CD4-positive, alpha-beta T cell treated with Interleukin-4 for 1 hour (primary cell): ENCODE measurements around the gene TFAP2A.
A peak's percentile ranks its signal among the peaks of the same experiment; 100 is the strongest.

Experiments used
- DNase-seq, 2 donors: peaks; one replicate each; pipeline ENCODE4 v3.0.0-alpha.2; 2020 to 2022

TFAP2A gene

DNA sequence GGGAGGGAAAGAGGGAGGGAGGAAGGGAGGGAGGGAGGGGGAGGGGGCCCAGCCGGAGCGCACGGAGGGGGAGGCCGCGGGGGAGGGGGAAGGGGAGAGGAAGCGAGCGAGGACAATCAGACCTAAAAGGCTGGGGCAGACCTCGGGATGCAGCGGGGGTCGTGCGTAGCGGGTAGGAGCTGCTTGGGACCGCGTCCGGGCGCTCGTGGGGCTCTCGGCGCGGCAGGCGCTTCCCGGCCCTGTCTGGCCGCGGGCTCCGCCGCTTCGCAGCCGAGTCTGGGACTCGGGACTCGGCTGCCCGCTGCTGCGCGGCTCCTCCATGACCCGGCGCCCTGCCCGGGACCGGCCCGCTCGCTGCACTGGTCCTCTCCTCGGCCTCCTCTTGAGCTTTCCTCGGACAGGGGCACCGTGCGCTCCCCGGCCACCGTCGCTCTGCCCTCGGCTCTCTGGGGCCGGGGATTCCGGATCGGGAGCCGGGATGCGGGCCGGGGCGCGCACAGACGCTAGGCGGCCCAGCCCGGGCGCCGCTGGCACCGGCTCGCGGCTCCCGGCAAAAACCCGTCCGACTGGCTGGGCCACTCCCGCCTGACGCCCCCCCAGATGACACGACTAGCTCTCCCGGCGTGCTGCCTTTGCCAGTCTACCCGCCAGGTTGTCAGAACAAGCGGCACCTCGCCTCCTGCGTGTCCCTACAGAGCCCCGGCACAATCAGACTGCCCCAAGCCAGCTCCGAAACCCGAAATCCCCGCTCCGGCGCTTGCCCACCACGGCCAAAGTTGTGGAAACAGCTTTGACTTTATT, 2.2 kb downstream of the TFAP2A start:
- no peak for DNase-seq

DNA sequence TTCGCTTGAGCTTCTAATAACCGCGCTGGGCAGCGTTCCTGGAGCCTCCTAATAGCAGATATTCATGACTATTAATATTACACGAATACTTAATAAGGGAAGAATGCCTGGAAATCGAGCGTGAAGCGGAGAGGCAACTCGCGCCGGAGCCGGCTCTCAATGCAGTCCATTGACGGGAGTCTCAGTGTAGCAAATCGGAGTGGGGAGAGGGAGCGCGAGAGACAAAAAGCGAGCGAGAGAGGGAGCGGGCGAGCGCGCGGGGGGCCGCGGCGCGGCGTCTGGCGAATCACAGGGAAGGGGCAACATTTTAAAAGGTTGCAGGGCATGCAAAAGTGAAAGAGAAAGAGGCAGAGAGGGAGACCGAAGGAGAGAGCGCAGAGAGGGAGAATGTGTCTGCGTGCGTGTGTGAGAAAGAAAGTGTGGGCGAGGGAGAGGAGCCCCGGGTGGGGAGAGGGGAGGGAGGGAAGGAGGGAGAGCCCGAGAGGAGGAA, 2.9 kb downstream of the TFAP2A start:
- peak in 1 of 2 donors; percentile 58 for DNase-seq

DNA sequence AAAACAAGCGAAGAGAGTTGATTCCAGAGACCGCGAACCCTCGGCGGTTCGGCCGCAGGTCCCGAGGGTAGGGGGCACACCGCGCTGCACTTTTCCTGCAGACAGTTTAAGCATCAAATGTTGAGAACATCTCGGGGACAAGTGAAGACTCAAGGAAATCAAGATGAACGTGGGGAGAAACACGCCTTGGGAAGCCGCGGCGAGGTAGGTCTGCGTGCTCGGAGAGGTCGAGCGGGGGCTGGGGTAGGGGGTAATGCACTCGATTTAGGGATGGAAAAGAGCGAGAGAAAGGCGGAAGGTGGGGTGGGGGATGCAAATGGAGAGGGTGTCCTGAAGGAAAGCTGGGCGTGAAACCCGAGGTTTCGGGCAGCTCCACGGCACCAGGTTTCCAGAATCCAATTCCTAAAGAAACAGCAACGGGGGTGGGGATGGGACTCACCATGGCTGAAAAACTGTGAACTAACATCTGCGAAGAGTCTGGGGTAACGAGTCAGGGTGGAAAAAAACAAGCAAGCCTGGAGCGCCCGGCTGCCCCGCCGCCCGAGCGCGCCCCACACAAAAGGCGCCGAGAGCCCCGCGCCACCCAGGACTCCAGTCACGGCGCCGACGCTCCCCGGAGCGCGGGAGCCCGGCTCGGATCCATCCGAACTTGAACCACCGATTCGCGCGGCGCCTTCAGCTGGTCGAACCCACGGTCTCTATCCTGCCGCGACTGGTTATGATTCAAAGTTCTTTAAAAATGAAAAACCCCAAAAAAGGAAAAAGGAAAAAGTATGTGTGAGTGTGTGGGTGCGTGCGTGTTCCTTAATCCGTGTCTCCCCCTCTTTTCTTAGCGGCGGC, 3.5 kb downstream of the TFAP2A start:
- no peak for DNase-seq

DNA sequence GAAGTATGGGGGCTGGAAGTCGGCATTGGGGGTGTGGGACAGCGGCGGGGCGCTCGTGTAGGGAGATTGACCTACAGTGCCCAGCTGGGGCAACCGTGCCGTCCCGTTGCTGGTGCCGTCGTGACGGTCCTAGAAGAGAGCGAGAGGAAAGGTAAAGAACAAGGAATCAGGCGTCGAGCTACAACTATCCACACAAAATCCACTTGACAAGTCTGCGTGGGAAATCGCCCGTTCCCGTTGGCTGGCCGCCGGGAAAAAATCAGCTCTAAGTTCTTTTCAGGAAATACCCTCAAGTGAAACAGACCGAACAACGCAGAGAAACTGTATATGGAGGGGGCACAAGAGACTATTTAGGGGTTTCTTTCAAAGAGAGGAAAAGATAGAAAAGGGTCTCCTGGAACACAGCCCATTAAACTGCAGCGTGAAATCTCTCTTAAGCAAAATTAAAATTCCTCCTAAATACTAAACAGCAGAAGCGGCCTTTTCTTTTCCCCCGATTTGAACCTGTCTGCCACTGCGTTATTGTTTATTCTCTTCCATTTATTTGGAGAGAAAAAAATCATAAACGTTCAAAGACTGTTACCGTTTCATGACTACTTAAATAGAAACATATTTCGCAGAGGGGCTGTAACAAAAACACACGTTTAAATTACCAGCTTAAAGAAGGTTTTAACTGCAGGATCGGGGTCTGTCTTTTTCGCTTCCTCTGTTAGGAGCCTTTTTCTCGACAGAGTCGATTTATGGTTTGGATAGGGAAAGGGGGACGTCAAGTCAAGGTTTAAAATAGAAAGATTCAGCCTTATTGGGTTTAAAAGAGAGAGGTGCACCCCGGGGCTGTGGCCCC, 4.4 kb downstream of the TFAP2A start:
- no peak for DNase-seq

DNA sequence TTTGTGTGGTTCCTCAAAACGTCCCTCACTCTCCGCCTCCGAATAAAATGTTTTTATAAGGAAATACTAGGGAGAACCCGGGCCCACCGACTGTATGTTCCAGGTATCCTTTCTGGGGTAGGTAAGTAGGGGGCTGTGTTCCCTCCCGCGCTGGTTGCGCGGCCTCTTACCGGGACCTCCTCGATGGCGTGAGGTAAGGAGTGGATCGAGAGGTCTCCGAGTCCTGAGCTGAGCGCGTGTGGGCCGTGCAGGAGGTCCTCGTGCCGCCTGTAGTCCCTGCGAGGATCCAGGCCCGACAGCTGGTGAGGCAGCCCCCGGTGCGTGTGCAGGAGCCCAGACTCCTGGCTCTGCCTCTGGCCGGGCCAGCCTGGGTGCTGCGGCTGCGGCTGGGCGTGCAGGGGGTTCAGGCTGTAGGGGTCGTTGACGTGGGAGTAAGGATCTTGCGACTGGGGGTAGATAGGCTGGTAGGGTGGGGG, 5.1 kb downstream of the TFAP2A start:
- DNase-seq: no peak

DNA sequence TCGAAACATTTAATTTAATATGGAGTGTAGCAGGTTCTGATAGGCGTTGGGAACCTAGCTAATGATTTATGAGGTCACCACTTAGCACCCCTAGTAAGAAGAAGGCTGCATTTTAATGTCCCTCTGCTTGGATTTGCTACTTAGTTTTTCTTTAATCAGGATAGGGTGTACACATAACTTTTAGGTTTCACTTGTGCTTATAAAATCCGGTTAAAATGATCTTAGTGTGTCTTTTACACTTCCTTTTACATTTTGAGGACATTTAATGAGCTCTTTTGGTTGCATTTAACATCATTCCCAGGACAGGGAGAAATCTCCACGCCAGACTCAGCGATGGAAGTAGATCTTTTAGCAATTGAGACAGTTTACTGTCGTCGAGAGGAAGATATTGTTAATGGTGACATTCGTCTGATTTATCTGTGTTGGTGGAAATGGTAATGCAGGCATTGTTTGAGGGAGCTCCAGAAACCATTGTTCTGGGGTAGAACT, 5.6 kb downstream of the TFAP2A start:
- DNase-seq: no peak

DNA sequence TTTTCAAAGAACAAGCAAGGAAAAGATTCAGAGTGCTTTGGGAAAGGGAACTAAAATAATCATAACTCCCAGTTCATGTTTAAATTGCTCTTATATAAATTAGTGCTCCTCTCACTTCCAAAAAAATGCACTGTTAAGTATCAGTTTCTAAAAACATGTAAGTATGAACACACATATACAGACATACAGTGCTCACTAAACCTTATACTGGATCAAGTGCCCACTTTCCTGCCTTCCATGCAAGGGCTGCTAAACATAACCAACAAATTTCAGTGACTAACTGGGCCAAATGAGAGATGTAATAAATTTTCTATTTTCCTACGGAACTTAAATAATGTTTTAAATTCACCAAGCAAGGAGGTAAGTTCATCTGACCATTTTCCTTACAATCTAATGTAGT, 6.4 kb downstream of the TFAP2A start:
- DNase-seq: no peak

DNA sequence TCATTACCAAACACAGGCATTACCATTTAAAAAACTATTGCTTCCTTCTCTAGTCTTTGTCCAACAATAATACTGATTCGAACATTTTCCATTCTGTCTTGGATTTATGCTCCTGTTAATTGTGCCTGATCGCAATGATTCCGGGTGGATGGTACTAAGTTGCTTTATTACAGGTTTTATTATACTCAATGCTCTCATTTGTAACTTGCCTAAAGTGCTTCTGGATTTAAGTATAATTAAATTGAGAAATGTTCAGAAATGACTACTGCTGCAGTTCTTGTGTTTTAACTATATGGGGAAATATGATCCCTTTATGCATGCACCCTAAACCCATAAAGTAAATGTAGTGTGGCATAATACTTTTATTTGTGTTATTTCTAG, 7.2 kb downstream of the TFAP2A start:
- DNase-seq: no peak

DNA sequence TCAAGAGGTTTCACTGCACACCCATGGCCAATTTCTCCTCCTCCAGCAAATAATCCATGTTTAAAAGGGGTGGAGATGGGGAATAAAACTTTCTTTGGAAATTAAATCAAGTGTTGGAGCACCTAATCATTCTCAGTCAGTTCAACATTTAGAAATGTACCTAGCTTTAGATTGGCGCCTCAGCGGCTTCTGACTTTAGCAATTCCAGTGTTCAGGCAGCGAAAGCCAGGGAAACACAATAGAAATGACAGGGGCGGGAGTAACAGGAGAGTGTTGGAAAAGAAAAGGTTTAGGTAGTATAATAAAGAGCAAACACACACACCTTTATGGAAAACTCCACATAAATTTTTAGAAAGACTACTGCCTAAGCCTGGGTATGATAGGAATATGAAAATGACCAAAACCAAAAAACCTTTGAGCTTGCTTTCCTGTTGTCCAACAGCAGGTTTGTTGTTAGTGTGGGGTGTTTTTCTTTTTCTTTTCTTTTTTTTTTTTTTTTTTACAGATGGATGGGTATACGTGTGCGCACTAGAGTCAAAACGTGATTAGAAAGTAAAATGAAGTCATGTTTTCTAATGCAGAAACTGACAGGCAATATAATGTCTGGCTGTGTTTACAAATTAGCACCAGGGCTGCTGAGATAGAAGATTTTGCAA, 7.7 kb downstream of the TFAP2A start:
- DNase-seq: no peak

DNA sequence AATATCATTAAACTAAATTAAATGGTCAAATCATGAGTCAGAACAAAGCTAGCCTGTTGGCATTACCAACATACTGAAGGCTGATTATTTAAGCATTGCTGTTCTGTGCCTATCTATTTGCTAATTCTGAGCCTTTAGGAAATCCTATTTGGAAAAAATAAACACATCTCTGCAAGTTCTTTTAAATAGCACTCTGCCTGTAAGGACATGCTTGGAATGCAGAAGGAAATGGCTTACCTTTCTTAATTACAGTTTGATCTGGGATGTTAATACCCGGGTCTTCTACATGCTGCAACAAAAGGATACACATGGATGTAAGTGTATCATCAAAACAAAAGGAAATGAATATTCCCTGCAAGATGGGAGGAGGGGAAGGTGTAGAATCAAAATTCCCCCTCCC, 8.3 kb downstream of the TFAP2A start:
- no peak for DNase-seq

DNA sequence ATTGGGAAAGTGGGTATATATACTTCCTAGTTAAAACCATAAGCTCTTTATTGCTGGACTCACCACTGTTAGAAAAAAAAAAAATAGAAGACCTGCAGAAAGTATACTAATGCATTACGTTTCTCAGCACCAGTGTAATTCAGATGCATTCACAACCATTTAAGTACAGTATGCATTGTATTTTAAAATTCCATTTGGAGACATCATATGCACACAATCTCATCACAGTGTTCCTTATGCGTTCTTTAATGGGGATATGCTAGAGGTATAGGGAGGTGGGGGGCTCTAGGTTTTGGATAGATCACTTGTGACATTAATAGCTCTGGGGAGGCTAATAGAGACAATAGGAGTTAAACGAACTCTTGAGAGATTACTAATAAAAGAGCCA, 9.4 kb downstream of the TFAP2A start:
- no peak for DNase-seq

DNA sequence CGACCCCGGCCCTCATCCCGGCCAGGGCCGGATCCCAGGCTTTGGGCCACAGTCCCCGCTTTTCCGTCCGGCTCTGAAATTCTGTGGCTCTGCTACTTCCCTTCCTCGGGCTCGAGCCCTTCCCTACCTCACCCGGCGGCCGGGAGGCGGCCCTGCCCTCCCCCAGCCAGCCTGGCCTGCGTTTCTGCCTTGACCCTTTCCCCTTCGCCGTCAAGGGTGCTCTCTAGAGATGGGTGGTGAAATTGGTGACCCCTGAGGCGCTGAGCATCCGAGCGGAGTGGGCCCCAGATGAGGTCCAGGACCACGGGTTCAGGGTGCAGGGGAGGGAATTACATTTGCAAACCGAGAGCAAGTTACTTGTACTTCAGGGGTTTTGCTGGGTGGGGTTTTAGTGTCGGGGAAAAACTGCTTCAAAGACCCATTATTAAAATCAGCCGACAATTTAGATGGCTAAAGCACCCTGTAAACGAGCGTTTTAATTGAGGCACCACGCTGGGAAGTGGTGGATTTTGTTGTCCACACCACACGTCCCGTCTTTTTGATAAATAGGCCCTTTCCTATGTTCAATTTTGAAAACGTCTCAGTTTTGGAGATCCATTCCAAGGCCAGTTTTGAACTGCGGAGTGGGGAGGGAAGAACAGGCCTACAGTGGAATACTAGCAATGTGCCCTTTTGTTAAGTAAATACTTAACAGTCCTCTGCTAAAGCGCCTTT, 9.9 kb downstream of the TFAP2A start:
- DNase-seq: no peak

DNA sequence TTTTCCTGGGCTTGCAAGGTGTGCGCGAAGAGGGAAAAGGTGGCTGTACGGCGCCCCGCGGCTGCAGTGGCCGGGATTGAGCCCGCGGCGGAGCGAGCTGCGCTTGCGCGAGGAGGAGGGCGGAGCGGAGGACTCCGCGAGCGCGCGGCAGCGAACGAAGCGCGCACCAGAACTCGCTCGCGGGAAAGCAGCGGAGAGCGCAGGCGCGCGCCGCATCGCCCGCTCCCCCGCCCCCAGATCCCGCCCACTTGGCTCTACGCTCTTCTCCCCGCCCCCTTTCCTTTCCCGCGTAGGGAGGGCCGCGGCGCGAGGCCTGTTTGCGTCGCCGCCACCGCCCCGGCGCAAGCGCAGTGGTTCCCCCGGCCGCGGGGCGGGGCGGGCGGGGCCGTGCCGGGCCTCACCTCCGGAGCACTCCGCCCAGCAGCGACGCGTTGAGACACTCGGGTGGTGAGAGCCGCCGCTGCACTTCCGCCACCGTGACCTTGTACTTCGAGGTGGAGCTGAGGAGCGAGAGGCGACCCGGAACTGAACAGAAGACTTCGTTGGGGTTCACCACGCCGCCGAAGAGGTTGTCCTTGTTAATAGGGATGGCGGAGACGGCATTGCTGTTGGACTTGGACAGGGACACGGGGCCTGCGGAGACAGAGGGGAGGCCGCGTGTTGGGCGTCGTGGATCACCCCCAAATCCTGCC, 10.6 kb downstream of the TFAP2A start:
- peak; percentile 87 for DNase-seq

DNA sequence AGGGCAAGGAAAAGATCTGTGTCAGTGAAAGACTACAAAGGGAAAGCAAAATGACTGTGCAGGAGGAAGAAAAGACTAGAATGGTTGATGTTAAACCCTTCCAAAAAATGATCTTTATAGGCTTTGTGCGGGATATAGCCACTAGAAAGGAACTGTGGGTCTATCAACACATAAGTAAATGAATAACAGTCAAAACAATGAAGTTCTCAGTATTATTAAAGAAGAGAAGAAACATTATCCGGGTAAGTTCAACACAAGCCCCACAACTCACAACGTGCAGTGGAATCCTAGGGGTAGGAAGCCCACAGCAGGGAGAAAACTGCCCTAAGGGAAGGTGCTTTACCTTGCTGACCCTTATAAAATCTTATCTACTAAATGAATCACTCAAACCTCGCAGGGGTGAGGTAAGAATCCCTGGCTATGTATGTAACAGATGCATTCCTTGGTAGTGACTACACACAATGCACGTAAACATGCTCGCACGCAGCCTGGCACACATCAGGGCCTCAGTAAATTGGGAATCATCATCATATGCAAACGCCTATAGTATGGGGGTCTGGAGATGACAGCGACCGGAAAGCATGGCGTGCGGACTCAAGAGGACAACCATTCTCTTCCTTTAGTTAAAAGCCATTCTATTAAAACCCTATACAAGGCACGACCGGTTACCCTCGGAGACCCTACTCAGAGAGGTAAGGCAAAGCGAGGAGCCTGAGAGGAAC, 11.3 kb downstream of the TFAP2A start:
- DNase-seq: no peak

DNA sequence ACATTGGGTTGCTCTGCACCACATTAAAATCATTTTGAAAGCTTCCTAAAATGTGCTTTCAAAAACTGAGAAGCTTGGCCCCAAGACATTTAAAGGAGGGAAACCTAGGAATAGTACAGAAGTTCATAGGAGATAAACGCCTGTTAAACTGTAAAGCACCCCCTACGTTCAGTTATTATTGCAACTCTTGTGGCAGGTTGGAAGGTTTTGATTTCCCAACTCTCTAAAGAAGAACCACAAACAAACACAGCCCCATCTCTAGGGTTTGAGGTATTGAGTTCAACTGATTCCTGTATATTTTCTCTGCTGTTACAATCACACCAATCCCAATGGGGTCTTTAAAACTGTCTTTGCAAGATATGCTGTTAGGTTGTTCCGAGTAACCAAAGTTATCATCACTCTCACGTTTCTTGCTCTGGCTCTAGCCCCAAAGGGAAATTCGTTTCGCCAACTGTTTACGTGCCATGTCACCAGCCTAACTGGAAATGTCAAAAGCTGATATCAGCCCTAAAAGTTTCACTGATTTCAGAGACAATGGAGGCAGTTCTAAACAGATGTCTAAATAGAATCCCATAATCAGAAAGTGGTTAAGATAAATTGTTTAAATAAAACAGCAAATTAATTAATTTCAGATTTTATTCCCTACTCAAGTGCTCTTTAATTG, 12.1 kb downstream of the TFAP2A start:
- DNase-seq: no peak

DNA sequence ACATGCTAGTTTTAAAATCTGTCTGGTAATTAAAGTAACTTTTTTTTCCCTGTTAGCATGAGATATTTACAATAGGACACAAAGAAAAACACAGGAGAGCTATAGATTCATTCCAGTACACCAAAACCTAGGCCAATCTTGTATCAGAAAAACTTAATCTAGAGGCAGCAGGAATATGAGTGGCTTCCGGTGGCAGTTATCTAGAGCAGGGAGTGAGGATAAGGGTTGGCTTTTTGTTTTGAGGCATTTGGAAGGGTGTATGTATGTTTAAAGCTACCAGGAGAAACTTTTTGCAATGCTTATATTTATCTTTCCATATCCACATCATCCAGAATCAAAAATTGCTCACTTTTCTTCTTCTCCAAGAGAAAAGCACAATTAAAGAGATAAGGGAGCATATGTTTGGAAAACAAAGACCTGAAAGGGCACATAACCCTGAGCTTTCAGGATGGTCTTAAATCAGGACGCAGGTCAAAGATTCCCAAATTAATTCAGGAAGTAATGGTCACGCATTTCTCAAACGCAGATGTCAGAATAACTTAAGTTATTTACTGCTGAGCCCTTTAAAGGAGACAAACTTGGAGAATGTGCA, 13.1 kb downstream of the TFAP2A start:
- no peak for DNase-seq

DNA sequence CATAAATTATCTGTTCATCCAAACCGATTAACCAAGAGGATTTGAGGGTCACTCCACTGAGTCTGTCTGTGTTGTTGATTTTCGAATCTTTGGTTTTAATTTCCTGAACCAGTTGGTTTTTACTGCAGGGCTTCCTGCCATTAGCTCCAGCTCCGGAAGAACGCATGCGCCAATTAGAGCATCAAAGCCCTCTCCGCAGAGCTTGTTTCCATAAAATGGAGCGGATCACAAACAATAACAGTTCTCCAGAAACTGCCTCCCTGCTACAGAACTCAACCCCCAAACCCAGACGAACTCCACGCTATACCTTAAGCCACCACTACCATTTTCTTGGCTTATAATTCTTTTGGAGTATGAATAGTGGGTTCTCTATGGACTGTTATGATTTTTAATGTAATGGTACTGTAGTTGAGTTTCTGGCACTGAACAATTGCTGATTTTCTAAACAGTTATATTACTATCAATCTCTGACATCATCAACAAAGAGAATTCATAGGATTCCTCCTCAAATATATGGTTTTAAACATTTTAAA, 13.8 kb downstream of the TFAP2A start:
- no peak for DNase-seq

DNA sequence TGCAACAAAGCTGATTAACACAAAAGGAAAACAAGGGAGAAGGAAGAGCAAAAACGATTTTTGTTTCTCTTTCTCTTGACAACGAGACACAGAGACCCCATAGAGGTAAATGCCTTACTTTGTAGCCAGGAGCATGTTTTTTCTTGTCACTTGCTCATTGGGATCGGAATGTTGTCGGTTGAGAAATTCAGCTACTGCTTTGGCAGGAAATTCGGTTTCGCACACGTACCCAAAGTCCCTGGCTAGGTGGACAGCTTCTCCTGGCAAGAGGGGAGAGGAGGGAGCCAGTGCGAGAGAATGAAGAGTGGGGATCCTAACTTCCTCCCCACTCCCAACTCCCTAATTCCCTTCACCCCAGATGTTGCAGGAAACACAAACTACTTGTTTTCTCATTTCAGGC, 14.5 kb downstream of the TFAP2A start:
- DNase-seq: no peak

DNA sequence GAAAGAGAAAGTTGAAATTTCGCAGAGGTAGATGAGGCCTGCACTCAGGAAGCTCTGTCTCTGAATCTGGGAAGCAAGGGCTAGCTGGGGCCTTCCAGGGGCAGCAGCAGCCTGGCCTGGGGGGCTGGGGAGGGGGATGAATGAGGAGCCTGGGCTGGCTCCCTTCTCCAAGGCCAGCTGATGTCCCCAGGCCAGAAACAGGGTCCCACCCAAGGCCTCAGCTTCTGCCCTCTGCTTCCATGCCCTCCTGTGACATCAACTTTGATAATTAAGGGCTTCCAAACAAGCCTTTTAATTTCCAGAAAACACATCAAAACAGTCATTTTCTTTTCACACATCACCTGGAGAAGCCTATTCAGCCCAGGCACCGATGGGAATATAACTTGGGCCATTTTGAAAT, 15.4 kb downstream of the TFAP2A start:
- DNase-seq: no peak
